ENCODE results near the gene CLSTN2. TPM values are rescaled to one million over a fixed set of nuclear protein-coding genes. Genes with fewer than 3 reads are reported as not detected.

Gene CLSTN2
- total RNA-seq, 2 donors from 2014 or later, result not detected

DNA sequence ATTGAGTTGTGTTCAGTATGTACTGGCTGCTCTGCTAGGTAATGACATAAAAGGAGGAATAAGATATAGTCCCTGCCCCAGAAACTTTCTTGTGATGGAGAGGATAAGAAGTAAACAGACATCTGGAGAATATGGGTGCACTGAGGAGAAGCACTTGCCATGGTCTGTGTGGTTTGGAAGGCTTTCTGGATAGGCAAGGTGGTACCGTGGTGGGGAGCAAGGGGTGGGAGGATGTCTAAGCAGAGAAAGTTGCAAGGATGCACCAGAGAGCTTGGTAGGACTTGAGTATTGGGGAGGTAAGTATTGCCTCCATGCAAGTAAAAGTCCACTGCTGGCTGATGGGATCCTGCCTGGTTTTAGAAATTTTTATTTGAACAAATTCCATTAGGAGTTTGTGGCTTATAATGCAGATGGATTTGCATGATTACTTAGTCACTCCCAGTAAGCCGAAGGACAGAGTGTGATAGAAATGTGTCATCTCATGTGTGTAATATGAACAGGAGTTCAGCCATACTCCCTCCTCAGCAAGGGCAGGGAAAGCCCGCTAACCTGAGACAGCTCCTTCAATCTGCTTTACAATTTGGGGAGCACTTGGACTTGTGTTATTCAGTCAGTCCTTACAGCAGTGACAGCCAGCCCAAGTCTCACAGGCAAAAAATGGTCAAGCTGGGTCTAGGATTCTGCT lies 53.6 kb downstream of the CLSTN2 start:
- H3K27ac Mint-ChIP-seq, result no peak overlapping the region
- no peak for ATAC-seq (replicated peaks in 1 of 2)
- no peaks in the 10 kb centered on the region for H3K36me3 Mint-ChIP-seq (ENCODE audit: insufficient read depth in 2 of 2)
- no peaks in the 10 kb centered on the region for H3K27me3 Mint-ChIP-seq (ENCODE audit: low read depth)
- no peak overlapping the region for H3K4me3 Mint-ChIP-seq
- no peak for DNase-seq
- no peaks in the 10 kb centered on the region for H3K4me1 Mint-ChIP-seq (ENCODE audit: low read depth)
- H3K9me3 Mint-ChIP-seq, result no peaks in the 10 kb centered on the region

DNA sequence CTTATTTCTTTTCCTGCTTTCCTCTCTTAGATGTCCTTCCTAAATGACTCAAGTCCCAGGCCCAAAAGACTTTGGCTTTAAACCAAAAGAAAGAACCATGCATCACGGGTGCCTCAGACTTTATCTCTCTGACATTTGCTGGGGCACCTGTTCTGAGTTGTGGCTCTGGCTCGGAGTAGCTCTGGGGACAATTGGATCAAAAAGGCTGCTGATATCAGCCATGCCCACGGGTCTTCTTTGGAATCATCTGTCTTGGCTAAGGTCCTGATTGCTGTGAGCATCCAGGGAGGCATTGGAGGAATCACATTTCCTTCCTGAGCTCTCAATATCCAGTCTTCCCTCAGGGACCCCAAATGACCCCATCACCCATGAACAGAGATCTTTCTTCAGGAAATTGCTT lies 59.9 kb downstream of the CLSTN2 start:
- Mint-ChIP-seq H3K4me3 (no peak overlapping the region), H3K36me3 (ENCODE audit: insufficient read depth in 2 of 2) (no peaks in the 10 kb centered on the region), H3K27ac (no peak overlapping the region), H3K9me3 (no peaks in the 10 kb centered on the region), H3K27me3 (ENCODE audit: low read depth) (peaks cover 7% of the 10 kb centered on the region), H3K4me1 (ENCODE audit: low read depth) (no peaks in the 10 kb centered on the region)
- DNase-seq (no peak), ATAC-seq (replicated peaks in 1 of 2) (no peak)

DNA sequence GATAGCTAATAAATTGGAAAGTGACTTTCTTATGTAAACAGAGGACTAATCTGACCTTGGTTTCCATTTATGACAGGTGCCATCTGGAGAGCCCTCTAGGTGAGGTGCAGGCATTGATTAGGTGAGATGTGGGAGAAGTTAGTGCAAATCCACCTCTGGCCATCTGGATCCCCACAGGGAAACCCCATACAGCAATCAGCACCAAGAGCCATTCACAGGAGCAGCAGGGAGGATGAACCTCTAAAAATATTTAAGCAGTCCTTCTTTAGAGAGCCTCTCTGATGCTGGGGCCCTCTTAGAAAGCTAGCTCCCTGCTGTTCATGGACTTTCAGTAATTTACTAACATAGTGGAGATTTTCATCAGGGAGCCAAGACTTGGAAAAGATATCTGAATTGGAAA lies 69.3 kb downstream of the CLSTN2 start:
- H3K9me3 Mint-ChIP-seq, result peaks cover 0 to 2% of the 10 kb centered on the region in 2 donors
- H3K4me1 Mint-ChIP-seq (ENCODE audit: low read depth), result no peaks in the 10 kb centered on the region
- H3K36me3 Mint-ChIP-seq (ENCODE audit: insufficient read depth in 2 of 2), result no peaks in the 10 kb centered on the region
- ATAC-seq (replicated peaks in 1 of 2) (no peak), DNase-seq (no peak)
- H3K4me3 Mint-ChIP-seq, result no peak overlapping the region
- H3K27ac Mint-ChIP-seq, result no peak overlapping the region
- peaks cover 18% of the 10 kb centered on the region for H3K27me3 Mint-ChIP-seq (ENCODE audit: low read depth)

DNA sequence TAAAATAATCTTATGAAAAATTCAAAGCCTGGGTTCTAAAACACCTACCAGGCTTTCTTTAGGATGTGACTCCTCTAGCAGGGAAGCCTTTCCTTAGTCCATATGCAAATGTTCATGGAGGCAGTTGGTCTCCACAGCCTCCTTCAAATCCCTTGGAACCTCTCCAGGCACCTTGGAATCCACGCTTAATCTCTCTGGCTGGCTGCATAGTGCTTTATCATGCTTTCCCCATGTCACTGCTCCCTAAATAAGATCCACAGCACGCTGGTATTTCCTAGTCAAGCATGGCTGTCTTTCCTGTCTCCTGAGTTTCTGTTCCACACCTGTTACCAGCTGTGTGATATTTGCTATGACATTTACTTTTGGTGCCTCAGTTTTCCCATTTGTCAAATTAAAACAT lies 71.3 kb downstream of the CLSTN2 start:
- Mint-ChIP-seq H3K4me3 (no peak overlapping the region), H3K27ac (no peak overlapping the region), H3K36me3 (ENCODE audit: insufficient read depth in 2 of 2) (no peaks in the 10 kb centered on the region), H3K27me3 (ENCODE audit: low read depth) (peaks cover 18% of the 10 kb centered on the region), H3K9me3 (peaks cover 0 to 2% of the 10 kb centered on the region in 2 donors), H3K4me1 (ENCODE audit: low read depth) (no peaks in the 10 kb centered on the region)
- DNase-seq, result no peak
- no peak for ATAC-seq (replicated peaks in 1 of 2)

DNA sequence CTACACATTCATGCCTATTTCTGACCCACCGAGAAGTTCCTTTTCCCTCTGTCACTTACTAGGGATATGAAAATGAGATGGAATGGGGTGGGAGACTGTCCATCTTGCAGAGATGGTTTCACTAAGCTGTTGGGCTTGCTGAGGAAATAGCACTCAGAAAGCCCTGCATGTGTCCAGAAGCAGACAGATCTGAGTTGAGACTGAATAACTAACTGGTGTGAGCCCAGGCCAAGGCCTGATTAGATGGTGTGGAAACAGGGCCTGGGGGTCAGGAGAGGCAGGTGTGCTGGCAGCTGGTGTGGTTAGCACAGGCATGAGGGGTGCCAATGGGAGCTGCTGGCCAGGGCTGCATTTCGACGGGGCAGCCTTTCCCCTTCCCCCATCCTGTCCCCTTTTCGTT lies 72.1 kb downstream of the CLSTN2 start:
- H3K9me3 Mint-ChIP-seq, result no peaks in the 10 kb centered on the region
- no peaks in the 10 kb centered on the region for H3K36me3 Mint-ChIP-seq (ENCODE audit: insufficient read depth in 2 of 2)
- H3K4me1 Mint-ChIP-seq (ENCODE audit: low read depth), result no peaks in the 10 kb centered on the region
- ATAC-seq (replicated peaks in 1 of 2) (no peak), DNase-seq (no peak)
- no peak overlapping the region for H3K4me3 Mint-ChIP-seq
- H3K27me3 Mint-ChIP-seq (ENCODE audit: low read depth), result peaks cover 18% of the 10 kb centered on the region
- no peak overlapping the region for H3K27ac Mint-ChIP-seq

DNA sequence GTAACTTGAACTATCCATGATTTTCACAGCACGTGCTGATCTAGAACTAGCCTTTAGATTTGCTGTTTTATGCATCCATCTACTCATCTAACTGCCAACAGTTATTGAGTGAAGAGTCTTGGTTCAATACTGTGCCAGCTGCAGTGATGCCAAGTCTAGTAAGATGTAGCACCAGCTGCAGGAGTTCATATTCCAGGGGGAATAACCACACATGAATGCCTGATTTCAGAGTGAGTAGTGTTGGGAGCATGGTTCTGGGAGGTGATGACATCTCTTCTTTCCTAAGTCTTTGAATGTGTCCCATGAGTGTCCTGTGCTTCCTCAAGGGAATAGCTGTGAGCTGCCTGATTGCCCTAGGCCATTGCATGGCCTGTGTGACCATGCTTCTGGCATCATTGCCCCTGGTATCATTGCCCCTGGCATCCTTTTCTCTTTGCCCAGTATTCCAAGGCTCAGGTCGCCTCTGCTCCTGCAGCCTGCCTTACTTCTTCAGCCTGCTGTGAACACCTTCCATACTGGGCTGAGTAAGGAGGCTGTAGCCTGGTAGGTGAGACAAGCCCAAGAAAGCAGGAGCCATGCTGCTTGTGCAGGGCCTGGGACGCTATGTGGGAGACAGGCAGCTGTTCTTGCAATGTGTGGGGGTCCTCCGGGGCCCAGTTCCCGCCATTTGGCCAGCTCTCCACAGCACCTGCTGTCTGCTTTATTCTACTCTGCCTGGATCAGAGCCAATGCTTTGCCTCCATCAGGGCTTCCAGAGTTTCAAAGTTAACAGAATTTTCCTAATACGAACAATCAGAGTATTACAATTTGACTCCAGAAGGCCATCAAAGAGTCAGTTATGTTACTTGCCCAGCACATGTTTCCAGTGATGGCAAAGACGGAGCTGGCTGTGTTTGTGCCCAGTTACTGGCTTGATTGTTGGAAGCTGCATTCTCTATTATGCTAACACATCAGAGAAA lies 73.2 kb downstream of the CLSTN2 start:
- H3K36me3 Mint-ChIP-seq (ENCODE audit: insufficient read depth in 2 of 2), result no peaks in the 10 kb centered on the region
- no peak overlapping the region for H3K27ac Mint-ChIP-seq
- no peak overlapping the region for H3K4me3 Mint-ChIP-seq
- peaks cover 13% of the 10 kb centered on the region for H3K27me3 Mint-ChIP-seq (ENCODE audit: low read depth)
- no peaks in the 10 kb centered on the region for H3K9me3 Mint-ChIP-seq
- no peaks in the 10 kb centered on the region for H3K4me1 Mint-ChIP-seq (ENCODE audit: low read depth)
- ATAC-seq (replicated peaks in 1 of 2) (no peak), DNase-seq (no peak)

DNA sequence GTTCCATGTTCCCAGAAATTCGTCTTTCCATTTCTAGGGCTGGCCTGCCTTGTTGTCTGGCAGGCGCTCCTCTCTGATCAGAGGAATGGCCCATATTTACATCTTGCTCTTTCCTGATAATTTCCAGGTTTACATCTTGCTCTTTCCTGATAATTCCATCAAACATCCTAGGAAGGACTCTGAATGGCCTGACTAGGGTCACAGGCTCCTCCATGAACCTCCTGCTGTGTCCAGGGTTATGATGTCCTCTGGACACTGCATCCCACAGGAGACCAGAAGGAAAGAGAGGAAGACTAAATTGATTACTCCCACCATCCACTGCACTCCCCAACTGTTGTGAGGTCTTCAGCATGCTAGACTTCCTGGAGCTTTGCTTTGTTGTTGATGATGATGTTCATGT lies 75.4 kb downstream of the CLSTN2 start:
- peaks cover 13% of the 10 kb centered on the region for H3K27me3 Mint-ChIP-seq (ENCODE audit: low read depth)
- ATAC-seq (replicated peaks in 1 of 2), result no peak
- no peaks in the 10 kb centered on the region for H3K36me3 Mint-ChIP-seq (ENCODE audit: insufficient read depth in 2 of 2)

DNA sequence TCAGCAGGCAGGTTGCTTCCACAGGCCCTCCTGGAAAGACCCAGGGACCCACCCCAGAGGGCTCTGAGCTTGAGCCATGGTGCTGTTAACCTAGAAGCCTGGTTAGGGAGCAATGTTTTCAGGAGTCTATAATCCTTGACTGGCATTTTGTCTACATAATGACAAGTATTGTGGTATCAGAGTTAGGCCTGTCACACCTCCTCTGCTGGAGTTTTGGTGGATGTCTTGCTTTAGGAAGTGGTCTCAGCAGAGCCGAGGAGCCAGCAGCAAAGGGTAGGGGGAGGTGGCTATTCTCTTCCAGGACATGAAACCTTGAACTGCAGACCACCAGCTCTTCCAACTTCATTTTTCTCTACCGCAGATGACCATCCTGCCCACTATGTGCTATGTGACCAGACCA lies 76.1 kb downstream of the CLSTN2 start:
- DNase-seq (no peak), ATAC-seq (replicated peaks in 1 of 2) (no peak)
- Mint-ChIP-seq H3K4me3 (no peak overlapping the region), H3K4me1 (ENCODE audit: low read depth) (no peaks in the 10 kb centered on the region), H3K27me3 (ENCODE audit: low read depth) (peaks cover 13% of the 10 kb centered on the region), H3K36me3 (ENCODE audit: insufficient read depth in 2 of 2) (no peaks in the 10 kb centered on the region), H3K27ac (no peak overlapping the region), H3K9me3 (no peaks in the 10 kb centered on the region)

More for the DNA sequence above, 75.4 kb downstream of the CLSTN2 start:
- no peaks in the 10 kb centered on the region for H3K9me3 Mint-ChIP-seq
- H3K27ac Mint-ChIP-seq, result no peak overlapping the region
- DNase-seq, result no peak
- no peak overlapping the region for H3K4me3 Mint-ChIP-seq
- H3K4me1 Mint-ChIP-seq (ENCODE audit: low read depth), result no peaks in the 10 kb centered on the region

DNA sequence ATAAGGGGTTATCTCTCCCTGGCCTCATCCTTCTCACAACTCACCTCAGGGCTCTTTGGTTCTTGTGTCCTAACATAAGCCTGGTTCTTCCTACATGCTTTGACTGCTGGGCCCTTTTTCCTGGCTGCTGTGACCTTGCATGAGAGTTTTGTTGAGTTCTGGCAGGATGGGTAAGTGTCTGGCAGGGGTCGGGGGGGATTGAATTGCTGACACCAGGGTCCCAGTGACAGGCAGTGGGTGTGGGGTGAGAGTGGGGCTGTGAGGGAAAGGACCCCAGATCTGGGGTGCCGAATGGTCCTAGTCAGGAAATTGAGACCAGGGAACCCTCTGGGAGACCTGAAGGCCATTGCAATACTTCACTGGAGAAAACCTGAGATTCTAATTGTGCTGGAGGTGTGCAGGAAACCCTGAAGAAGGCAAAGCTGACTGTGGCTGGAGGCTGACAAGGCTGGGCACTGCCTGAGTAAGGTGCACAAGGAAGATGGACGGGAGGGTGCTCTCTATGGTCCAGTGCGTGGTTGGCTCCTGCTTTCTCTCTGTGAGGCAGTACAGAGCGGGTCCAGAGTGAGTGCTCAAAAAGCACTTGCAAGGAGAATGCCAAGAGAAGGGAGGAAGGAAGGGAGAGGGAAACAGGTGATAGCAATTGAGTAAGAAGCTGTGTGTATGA lies 76.8 kb downstream of the CLSTN2 start:
- Mint-ChIP-seq H3K27me3 (ENCODE audit: low read depth) (peaks cover 6% of the 10 kb centered on the region), H3K9me3 (no peaks in the 10 kb centered on the region), H3K27ac (no peak overlapping the region), H3K4me3 (no peak overlapping the region), H3K4me1 (ENCODE audit: low read depth) (no peaks in the 10 kb centered on the region), H3K36me3 (ENCODE audit: insufficient read depth in 2 of 2) (no peaks in the 10 kb centered on the region)
- DNase-seq, result no peak
- ATAC-seq (replicated peaks in 1 of 2), result no peak

DNA sequence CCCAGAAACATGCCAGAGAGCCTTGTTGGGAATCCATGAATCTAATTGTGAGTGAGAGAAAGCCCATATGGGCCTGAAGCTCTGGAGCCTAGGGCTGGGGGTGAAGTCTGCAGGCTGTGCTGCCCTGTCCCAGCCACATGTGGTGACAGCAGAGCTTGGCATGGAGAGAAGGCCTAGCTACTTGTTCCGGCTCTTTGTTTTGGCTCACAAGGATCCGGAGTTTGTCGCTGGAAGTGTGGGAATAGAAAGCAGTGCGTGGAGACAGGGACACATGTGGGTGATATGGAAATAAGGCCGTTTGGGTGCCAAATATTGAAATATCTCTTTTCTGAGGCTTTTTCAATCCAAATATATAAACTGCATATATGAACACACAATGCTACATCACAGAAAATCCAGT lies 78.2 kb downstream of the CLSTN2 start:
- Mint-ChIP-seq H3K27ac (no peak overlapping the region), H3K9me3 (no peaks in the 10 kb centered on the region), H3K36me3 (ENCODE audit: insufficient read depth in 2 of 2) (no peaks in the 10 kb centered on the region), H3K27me3 (ENCODE audit: low read depth) (no peaks in the 10 kb centered on the region), H3K4me3 (no peak overlapping the region), H3K4me1 (ENCODE audit: low read depth) (no peaks in the 10 kb centered on the region)
- no peak for DNase-seq
- no peak for ATAC-seq (replicated peaks in 1 of 2)

DNA sequence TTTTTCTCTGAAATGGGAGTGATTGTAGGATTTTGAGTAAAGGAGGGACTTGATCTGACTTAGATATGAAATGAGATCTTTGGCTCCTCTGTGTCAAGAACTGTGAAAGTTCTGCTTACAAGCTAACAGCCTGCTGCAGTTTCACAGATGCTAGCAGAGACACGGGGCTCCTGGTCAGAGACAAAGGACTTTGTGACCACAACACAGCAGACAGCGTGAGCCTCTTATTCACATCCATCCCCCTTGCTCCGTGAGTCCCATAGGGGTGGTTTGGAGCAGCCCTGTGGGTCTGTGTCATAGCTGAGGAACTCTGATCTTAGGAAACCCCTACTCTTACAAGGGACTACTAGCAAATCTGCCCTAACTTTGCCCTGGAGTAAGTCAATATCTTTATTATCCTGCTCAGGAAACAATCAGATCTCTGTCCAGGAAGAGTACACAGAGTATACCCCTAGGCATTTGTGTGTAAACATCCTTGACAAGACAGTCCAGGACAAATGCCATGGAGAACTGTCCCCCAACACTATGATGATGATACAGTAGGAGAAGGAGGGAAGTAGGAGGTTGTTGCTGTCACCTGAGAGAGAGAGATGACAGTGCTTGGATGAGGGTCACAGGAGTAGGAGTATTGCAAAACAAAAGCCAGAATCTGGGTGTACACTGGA lies 80.0 kb downstream of the CLSTN2 start:
- Mint-ChIP-seq H3K27me3 (ENCODE audit: low read depth) (no peaks in the 10 kb centered on the region), H3K4me1 (ENCODE audit: low read depth) (no peaks in the 10 kb centered on the region), H3K27ac (no peak overlapping the region)

DNA sequence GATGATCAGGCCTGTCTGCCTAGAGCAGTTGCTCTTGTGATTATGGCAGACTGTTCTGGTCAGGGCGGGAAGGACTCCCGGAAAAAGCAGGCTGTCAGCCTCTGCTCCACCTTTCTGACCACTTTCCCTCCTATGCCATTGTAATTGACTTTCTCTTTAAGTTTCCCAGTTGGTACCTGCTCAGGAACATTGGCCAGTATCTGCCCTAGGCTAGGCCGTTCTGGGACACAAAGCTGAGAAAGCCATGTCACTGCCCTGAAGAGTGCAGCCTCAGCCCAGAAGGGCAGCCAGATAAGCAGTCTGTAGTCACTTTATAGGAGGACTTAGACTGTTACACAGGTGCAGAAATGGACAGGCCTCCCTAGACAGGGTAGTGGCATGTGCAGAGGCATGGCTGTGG lies 80.8 kb downstream of the CLSTN2 start:
- Mint-ChIP-seq H3K4me1 (ENCODE audit: low read depth) (no peaks in the 10 kb centered on the region), H3K4me3 (no peak overlapping the region), H3K27me3 (ENCODE audit: low read depth) (no peaks in the 10 kb centered on the region), H3K9me3 (no peaks in the 10 kb centered on the region), H3K27ac (no peak overlapping the region), H3K36me3 (ENCODE audit: insufficient read depth in 2 of 2) (no peaks in the 10 kb centered on the region)
- no peak for DNase-seq
- ATAC-seq (replicated peaks in 1 of 2), result no peak

More for the DNA sequence above, 80.0 kb downstream of the CLSTN2 start:
- no peak for DNase-seq
- no peak for ATAC-seq (replicated peaks in 1 of 2)
- Mint-ChIP-seq H3K4me3 (no peak overlapping the region), H3K36me3 (ENCODE audit: insufficient read depth in 2 of 2) (no peaks in the 10 kb centered on the region), H3K9me3 (no peaks in the 10 kb centered on the region)

DNA sequence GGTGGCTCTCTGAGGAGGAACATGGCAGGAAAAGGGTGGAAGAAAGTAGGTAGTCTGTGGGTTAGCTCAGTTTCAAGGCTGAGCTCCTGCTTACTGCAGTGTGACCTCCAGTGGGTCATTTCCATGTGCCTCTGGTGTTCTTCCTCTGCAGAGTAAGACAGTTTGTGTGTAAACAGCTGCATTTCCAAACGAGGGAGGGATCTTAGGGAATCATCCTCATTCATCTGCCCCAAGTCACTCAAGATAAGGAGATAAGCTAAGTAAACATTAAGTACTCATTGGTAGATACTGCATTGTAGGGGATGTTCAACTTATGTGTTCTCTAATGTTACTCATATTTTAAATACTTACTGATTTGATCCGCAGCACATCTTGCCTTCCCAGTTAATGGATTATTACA lies 83.6 kb downstream of the CLSTN2 start:
- H3K4me3 Mint-ChIP-seq, result no peak overlapping the region
- no peaks in the 10 kb centered on the region for H3K9me3 Mint-ChIP-seq
- DNase-seq, result no peak
- H3K27me3 Mint-ChIP-seq (ENCODE audit: low read depth), result no peaks in the 10 kb centered on the region
- H3K27ac Mint-ChIP-seq, result no peak overlapping the region
- no peak for ATAC-seq (replicated peaks in 1 of 2)
- H3K36me3 Mint-ChIP-seq (ENCODE audit: insufficient read depth in 2 of 2), result no peaks in the 10 kb centered on the region
- H3K4me1 Mint-ChIP-seq (ENCODE audit: low read depth), result no peaks in the 10 kb centered on the region

Data from activated T-cell treated with anti-CD3 and anti-CD28 coated beads, Interleukin-2, amount 50 U/mL, for 72 hours (primary cell).